Neutrophil (primary cell): ENCODE results near the gene ARHGEF37.

Experiments used
- H3K27ac ChIP-seq: fragments of 200-600 bp; sonication (generic); 2 replicates; pipeline ENCODE4 v1.5.1; 2016; ENCODE audit warnings: mild to moderate bottlenecking, moderate library complexity
- H3K27me3 ChIP-seq: fragments of 200-600 bp; sonication (generic); 2 replicates; pipeline ENCODE4 v1.6.0; 2016; ENCODE audit warnings: mild to moderate bottlenecking
- H3K36me3 ChIP-seq: fragments of 200-600 bp; sonication (generic); 2 replicates; pipeline ENCODE4 v1.5.1; 2017
- H3K4me1 ChIP-seq, 2 experiments: fragments of 200-600 bp in 1 of 2; sonication (generic) in 1 of 2; 1 replicate in 1 of 2; 2 replicates in 1 of 2; pipeline versions ENCODE4 v1.5.1 to v1.6.1; 2013 to 2016; ENCODE audit warnings: low read depth in 1 of 2, low read length in 1 of 2, mild to moderate bottlenecking in 1 of 2, moderate library complexity in 1 of 2; ENCODE audit not compliant: control insufficient read depth in 1 of 2, insufficient read depth in 1 of 2
- H3K4me3 ChIP-seq, 2 experiments: fragments of 200-600 bp in 1 of 2; sonication (generic) in 1 of 2; 1 replicate in 1 of 2; 2 replicates in 1 of 2; pipeline ENCODE4 v1.5.1; 2013 to 2016; ENCODE audit warnings: low read depth in 1 of 2, low read length in 1 of 2, mild to moderate bottlenecking in 1 of 2, moderate library complexity in 1 of 2
- H3K9me3 ChIP-seq: fragments of 200-600 bp; sonication (generic); 2 replicates; pipeline ENCODE4 v1.5.1; 2016
- CTCF ChIP-seq: fragments of 200-600 bp; sonication (generic); IDR thresholded peaks from 2 replicates; pipeline ENCODE4 v1.5.1; 2016; ENCODE audit warnings: antibody characterized with exemption

ARHGEF37 gene

GRCh38 chr5:149630337-149630736, 49.0 kb downstream of the ARHGEF37 start:
- Histone ChIP-seq H3K27me3 (no peaks in the 10 kb centered on the region), H3K36me3 (no peaks in the 10 kb centered on the region), H3K27ac (no peak overlapping the region), H3K4me1 (no peaks in the 10 kb centered on the region), H3K4me3 (no peak overlapping the region), H3K9me3 (no peaks in the 10 kb centered on the region)
- no peak for TF ChIP-seq CTCF

GRCh38 chr5:149631506-149631905, 50.2 kb downstream of the ARHGEF37 start:
- Histone ChIP-seq H3K27ac (no peak overlapping the region), H3K36me3 (no peaks in the 10 kb centered on the region), H3K27me3 (no peaks in the 10 kb centered on the region), H3K4me1 (no peaks in the 10 kb centered on the region), H3K4me3 (no peak overlapping the region), H3K9me3 (no peaks in the 10 kb centered on the region)
- no peak for TF ChIP-seq CTCF

GRCh38 chr5:149632311-149633251, 51.3 kb downstream of the ARHGEF37 start:
- H3K36me3 ChIP-seq: no peaks in the 10 kb centered on the region
- H3K27me3 ChIP-seq: no peaks in the 10 kb centered on the region
- no peak overlapping the region for H3K27ac ChIP-seq
- H3K9me3 ChIP-seq: no peaks in the 10 kb centered on the region
- no peak overlapping the region for H3K4me3 ChIP-seq
- H3K4me1 ChIP-seq: no peaks in the 10 kb centered on the region
- no peak for TF ChIP-seq CTCF

GRCh38 chr5:149633476-149634350, 52.4 kb downstream of the ARHGEF37 start:
- no peak for TF ChIP-seq CTCF
- Histone ChIP-seq H3K27me3 (no peaks in the 10 kb centered on the region), H3K9me3 (no peaks in the 10 kb centered on the region), H3K27ac (no peak overlapping the region), H3K4me1 (no peaks in the 10 kb centered on the region), H3K4me3 (no peak overlapping the region), H3K36me3 (no peaks in the 10 kb centered on the region)

- Histone ChIP-seq H3K4me1 (no peaks in the 10 kb centered on the region), H3K27me3 (no peaks in the 10 kb centered on the region), H3K36me3 (no peaks in the 10 kb centered on the region), H3K9me3 (no peaks in the 10 kb centered on the region), H3K4me3 (no peak overlapping the region), H3K27ac (no peak overlapping the region)
- no peak for TF ChIP-seq CTCF
These were observed 54.1 kb downstream of the ARHGEF37 start for GRCh38 chr5:149635394-149635793.
